ENCODE data around the gene GBF1. TPM values are rescaled to one million over a fixed set of nuclear protein-coding genes. Genes with fewer than 3 reads are reported as not detected.

Gene GBF1
- total RNA-seq, 3 donors from 2014 or later, result 51.9 to 67.8 (median 62.9) TPM

- TF ChIP-seq CTCF (IDR thresholded peaks at IDR 0.05), result no peak
- H3K4me1 ChIP-seq (ENCODE audit: low read depth), result no peaks in the 10 kb centered on the region
- ATAC-seq (no peak), DNase-seq (no peak)
- no peak overlapping the region for H3K4me3 ChIP-seq
- peaks cover 36% of the 10 kb centered on the region for H3K36me3 ChIP-seq (ENCODE audit: low read depth)
- intact Hi-C loops (cut with DNase I, micrococcal nuclease), result no loop called here
- H3K9me3 ChIP-seq, result no peaks in the 10 kb centered on the region
Measured at GRCh38 chr10:102371295-102371694, 126.0 kb downstream of the GBF1 start.

DNA sequence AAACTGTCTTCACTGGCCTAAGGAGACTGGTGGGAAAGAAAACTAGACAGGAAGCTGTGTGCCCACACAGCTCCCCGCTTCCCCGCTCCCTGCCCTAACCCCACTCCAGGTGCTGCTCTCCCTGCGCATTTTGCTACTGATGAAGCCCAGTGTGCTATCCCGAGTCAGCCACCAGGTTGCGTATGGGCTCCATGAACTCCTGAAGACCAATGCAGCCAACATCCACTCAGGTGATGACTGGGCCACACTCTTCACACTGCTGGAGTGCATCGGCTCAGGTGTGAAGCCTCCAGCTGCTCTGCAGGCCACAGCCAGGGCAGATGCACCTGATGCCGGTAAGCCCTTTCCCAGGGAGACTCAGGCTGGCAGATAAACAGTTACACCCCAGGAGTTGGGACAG is 129.9 kb downstream of the GBF1 start:
- Histone ChIP-seq H3K4me1 (ENCODE audit: low read depth) (no peaks in the 10 kb centered on the region), H3K9me3 (no peaks in the 10 kb centered on the region), H3K4me3 (no peak overlapping the region), H3K36me3 (ENCODE audit: low read depth) (peaks cover 34% of the 10 kb centered on the region)
- intact Hi-C loops (cut with DNase I, micrococcal nuclease), result no loop called here
- no peak for TF ChIP-seq CTCF (IDR thresholded peaks at IDR 0.05)
- ATAC-seq (no peak), DNase-seq (no peak)

- TF ChIP-seq CTCF (IDR thresholded peaks at IDR 0.05), result no peak
- DNase-seq, result no peak
- ATAC-seq, result no peak
- Histone ChIP-seq H3K4me1 (ENCODE audit: low read depth) (no peaks in the 10 kb centered on the region), H3K4me3 (no peak overlapping the region), H3K36me3 (ENCODE audit: low read depth) (peaks cover 28% of the 10 kb centered on the region), H3K9me3 (no peaks in the 10 kb centered on the region)
- intact Hi-C loops (cut with DNase I, micrococcal nuclease), result no loop called here
Measured at GRCh38 chr10:102375867-102376266, 130.5 kb downstream of the GBF1 start.

GRCh38 chr10:102376901-102377300 is 131.6 kb downstream of the GBF1 start:
- TF ChIP-seq CTCF (IDR thresholded peaks at IDR 0.05), result no peak
- intact Hi-C loops (cut with DNase I, micrococcal nuclease), result no loop called here
- ATAC-seq (no peak), DNase-seq (no peak)
- H3K9me3 ChIP-seq, result no peaks in the 10 kb centered on the region
- no peak overlapping the region for H3K4me3 ChIP-seq
- peaks cover 27% of the 10 kb centered on the region for H3K36me3 ChIP-seq (ENCODE audit: low read depth)
- H3K4me1 ChIP-seq (ENCODE audit: low read depth), result no peaks in the 10 kb centered on the region

- intact Hi-C loops (cut with DNase I, micrococcal nuclease), result no loop called here
- Histone ChIP-seq H3K36me3 (ENCODE audit: low read depth) (peaks cover 18% of the 10 kb centered on the region), H3K4me3 (no peak overlapping the region), H3K9me3 (no peaks in the 10 kb centered on the region), H3K4me1 (ENCODE audit: low read depth) (no peaks in the 10 kb centered on the region)
- no peak for ATAC-seq
- DNase-seq, result no peak
- no peak for TF ChIP-seq CTCF (IDR thresholded peaks at IDR 0.05)
Measured at GRCh38 chr10:102379383-102379782, 134.1 kb downstream of the GBF1 start.

GRCh38 chr10:102381983-102382382 is 136.7 kb downstream of the GBF1 start:
- intact Hi-C loops (cut with DNase I, micrococcal nuclease), result no loop called here
- H3K9me3 ChIP-seq, result no peaks in the 10 kb centered on the region
- no peak for TF ChIP-seq CTCF (IDR thresholded peaks at IDR 0.05)
- DNase-seq, result no peak
- no peaks in the 10 kb centered on the region for H3K4me1 ChIP-seq (ENCODE audit: low read depth)
- ATAC-seq, result no peak
- no peak overlapping the region for H3K4me3 ChIP-seq
- peaks cover 11% of the 10 kb centered on the region for H3K36me3 ChIP-seq (ENCODE audit: low read depth)
